ENCODE measurements around the gene SLFN14. TPM values are rescaled to one million over a fixed set of nuclear protein-coding genes. Genes with fewer than 3 reads are reported as not detected.
A peak's percentile ranks its signal among the peaks of the same experiment; 100 is the strongest.
"Not testable (repeated sequence)": the region's sequence is repeated elsewhere in the genome, so short reads cannot be mapped to it uniquely, and the experiment has no call there.

SLFN14 gene
- total and polyA plus RNA-seq, 12 donors = 0.39 TPM; not detected in 11

DNA sequence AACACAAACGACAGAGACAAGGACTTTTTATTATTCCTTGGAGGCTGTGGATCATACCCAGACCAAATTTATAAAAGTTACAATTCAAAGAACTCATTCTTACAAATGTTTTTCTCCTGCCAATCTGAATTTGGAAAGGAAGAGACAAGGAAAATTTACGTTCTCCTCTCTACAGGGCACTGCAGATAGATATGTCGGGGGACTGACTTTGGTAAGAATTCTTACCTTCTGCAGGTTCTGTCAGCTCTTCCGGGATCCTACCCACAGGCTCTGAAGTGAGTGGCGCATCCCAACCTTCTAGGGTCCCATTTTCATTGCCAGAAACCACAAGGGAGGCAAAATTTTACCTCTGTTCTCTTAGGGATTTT, 21.0 kb downstream of the SLFN14 start:
- TF ChIP-seq, protein P1, sequence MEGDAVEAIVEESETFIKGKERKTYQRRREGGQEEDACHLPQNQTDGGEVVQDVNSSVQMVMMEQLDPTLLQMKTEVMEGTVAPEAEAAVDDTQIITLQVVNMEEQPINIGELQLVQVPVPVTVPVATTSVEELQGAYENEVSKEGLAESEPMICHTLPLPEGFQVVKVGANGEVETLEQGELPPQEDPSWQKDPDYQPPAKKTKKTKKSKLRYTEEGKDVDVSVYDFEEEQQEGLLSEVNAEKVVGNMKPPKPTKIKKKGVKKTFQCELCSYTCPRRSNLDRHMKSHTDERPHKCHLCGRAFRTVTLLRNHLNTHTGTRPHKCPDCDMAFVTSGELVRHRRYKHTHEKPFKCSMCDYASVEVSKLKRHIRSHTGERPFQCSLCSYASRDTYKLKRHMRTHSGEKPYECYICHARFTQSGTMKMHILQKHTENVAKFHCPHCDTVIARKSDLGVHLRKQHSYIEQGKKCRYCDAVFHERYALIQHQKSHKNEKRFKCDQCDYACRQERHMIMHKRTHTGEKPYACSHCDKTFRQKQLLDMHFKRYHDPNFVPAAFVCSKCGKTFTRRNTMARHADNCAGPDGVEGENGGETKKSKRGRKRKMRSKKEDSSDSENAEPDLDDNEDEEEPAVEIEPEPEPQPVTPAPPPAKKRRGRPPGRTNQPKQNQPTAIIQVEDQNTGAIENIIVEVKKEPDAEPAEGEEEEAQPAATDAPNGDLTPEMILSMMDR (IDR thresholded peaks at IDR 0.05) = peak in 1 of 6 experiments; percentile 5
- no peak for TF ChIP-seq POLR2A (IDR thresholded peaks at IDR 0.05)
- no peak overlapping the region for H3K27ac ChIP-seq
- H3K4me1 ChIP-seq (replicated peaks in 1 of 2) = no peaks in the 10 kb centered on the region
- WGBS, 4 donors = 37 to 42% (median 40%) methylated on average over 4 to 5 of the region's 5 CpGs
- H3K27me3 ChIP-seq = no peaks in the 10 kb centered on the region
- H3K36me3 ChIP-seq (replicated peaks in 1 of 2) = no peaks in the 10 kb centered on the region
- H3K4me3 ChIP-seq = no peak overlapping the region
- intact Hi-C loops (cut with DNase I) = loop anchor here (5.0 to 10.0 kb wide), 2 partner anchors 365 to 367 kb away; no protein-coding TSS in a partner anchor
- no peaks in the 10 kb centered on the region for H3K9me3 ChIP-seq (replicated peaks in 1 of 3)
- DNase-seq = no peak

DNA sequence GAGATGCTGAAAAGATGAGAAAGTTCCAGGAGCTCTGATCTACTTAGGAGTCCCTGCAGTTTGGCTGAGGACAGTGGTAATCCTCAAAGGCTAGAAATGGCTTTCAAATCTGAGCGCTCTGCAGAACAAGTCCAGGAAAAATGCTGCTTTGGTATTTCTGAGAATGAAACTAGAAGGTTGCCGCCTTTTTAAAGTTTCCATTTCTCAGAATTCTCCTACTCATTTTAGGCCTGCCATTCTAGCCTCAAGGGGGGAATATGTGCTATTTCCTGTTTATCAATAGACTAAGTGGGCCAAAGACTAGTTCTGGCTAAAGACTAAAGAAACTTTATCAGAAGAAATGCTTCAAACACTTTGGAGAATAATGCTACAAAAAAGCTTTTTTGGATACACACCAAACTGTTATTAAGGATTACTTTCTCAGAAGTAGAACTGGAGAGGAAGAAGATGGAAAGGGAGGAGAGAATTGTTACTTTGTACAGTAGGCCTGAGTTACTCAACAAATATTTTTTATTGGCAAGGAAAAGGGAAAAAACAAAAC, 22.9 kb downstream of the SLFN14 start, which contains the start of gene SLFN12L:
SLFN12L (minus strand) TSS at position 78 of the 541 bp plus-strand sequence. CDS start 15,314 bp downstream, outside the sequence.
- Histone ChIP-seq H3K9me3 (replicated peaks in 1 of 3) (no peaks in the 10 kb centered on the region), H3K36me3 (replicated peaks in 1 of 2) (no peaks in the 10 kb centered on the region), H3K27me3 (no peaks in the 10 kb centered on the region), H3K4me3 (no peak within 1 kb of the TSS), H3K4me1 (replicated peaks in 1 of 2) (no peaks in the 10 kb centered on the region), H3K27ac (no peak within 1 kb of the TSS)
- TF ChIP-seq POLR2A (IDR thresholded peaks at IDR 0.05) = no peak
- TF ChIP-seq, protein P1 (IDR thresholded peaks at IDR 0.05) = no peak
- 53 to 74% (median 64%) methylated on average over 2 of the region's 2 CpGs for WGBS, 4 donors
- intact Hi-C loops (cut with DNase I) = loop anchor here in 1 of 2 donors (10.0 kb wide), 1 partner anchor 363 kb away; no protein-coding TSS in a partner anchor
- DNase-seq = no peak

DNA sequence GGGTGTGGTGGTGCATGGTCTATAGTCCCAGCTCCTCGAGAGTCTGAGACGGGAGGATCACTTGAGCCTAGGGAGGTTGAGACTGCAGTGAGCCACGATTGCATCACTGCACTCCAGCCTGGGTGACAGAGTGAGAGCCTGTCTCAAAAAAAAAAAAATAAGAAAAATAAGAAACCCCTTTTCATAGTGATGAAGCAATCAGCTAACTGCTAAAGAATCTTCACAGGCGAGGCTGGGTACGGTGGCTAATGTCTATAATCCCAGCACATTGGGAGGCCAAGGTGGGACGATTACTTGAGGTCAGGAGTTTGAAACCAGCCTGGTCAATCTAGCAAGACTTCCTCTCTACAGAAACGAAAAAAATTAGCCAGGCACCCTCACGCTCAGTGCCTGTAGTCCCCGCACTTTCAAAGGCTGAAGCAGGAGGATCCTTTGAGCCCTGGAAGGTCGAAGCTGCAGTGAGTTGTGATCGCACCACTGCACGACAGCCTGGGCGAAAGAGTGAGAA, 23.9 kb downstream of the SLFN14 start:
- WGBS, 4 donors = 66 to 79% (median 77%) methylated on average over 13 of the region's 13 CpGs
- Histone ChIP-seq H3K36me3 (replicated peaks in 1 of 2) (no peaks in the 10 kb centered on the region), H3K4me3 (no peak overlapping the region), H3K27me3 (no peaks in the 10 kb centered on the region), H3K4me1 (replicated peaks in 1 of 2) (no peaks in the 10 kb centered on the region), H3K9me3 (replicated peaks in 1 of 3) (no peaks in the 10 kb centered on the region), H3K27ac (no peak overlapping the region)
- no peak for DNase-seq
- intact Hi-C loops (cut with DNase I) = loop anchor here in 1 of 2 donors (10.0 kb wide), 1 partner anchor 362 kb away; no protein-coding TSS in a partner anchor
- TF ChIP-seq POLR2A (IDR thresholded peaks at IDR 0.05) = no peak
- TF ChIP-seq, protein P1 (IDR thresholded peaks at IDR 0.05) = no peak

DNA sequence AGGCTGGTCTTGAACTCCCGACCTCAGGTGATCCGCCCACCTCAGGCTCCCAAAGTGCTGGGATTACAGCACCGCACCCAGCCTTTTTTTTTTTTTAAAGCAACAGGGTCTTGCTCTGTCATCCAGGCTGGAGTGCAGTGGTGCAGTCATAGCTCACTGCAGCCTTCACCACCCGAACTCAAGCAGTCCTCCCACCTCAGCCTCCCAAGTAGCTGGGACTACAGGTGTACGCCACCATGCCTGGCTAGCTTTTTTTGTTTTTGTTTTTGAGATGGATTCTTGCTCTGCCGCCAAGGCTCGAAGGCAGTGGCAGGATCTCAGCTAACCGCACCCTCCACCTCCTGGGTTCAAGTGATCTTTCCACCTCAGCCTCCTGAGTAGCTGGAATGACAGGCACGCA, 25.2 kb downstream of the SLFN14 start:
- not testable (repeated sequence) for H3K36me3 ChIP-seq (replicated peaks in 1 of 2); H3K27ac ChIP-seq; H3K4me1 ChIP-seq (replicated peaks in 1 of 2); H3K4me3 ChIP-seq; H3K27me3 ChIP-seq; H3K9me3 ChIP-seq (replicated peaks in 1 of 3); DNase-seq
- intact Hi-C loops (cut with DNase I) = loop anchor here (2.0 to 10.0 kb wide), 2 partner anchors 221 to 361 kb away; no protein-coding TSS in a partner anchor
- 79 to 87% (median 83%) methylated on average over 9 of the region's 9 CpGs for WGBS, 4 donors
